Fibroblast of gingiva (primary cell): Measurements from ENCODE around the gene TSN.
A peak's percentile ranks its signal among the peaks of the same experiment; 100 is the strongest.
"Not testable (repeated sequence)": the region's sequence is repeated elsewhere in the genome, so short reads cannot be mapped to it uniquely, and the experiment has no call there.

Experiments used
- DNase-seq: peaks from one replicate; pipeline ENCODE4 v3.0.0-alpha.2; 2011; ENCODE audit warnings: low read depth

TSN gene

DNA sequence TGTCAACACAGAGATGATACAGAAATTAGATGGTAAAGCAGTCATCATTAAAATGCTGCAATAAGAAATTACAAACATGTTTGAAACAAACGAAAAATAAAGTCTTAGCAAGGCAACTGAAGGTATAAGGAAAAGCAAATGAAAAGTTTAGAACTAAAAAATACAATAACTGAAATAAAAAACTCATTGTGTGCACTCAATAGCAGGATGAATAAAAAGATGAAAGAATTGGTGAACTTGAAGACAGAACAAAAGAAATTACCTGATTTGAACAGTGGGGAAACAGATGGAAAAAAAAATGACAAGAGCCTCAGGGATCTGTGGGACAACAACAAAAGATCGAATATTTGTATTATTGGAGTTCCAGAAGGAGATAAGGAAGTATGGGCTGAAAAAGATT lies 46.5 kb downstream of the TSN start:
- DNase-seq, result no peak

DNA sequence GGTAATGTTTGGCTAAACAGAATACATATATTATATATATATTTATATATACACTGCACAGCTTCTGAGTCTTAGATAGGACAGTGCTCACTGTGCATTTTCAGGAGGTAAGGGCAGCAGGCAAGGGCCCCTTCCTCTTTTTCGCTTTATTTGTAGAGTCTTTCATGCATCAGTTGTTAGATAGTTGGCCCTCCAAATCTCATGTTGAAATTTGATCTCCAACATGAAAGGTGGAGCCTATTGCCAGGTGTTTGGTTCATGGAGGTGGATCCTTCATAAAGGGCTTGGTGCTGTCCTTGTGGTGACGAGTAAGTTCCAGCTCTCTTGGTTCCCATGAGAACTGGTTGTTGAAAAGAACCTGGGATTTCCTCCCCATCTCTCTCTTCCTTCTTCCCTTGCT lies 48.1 kb downstream of the TSN start:
- DNase-seq, result no peak

- DNase-seq, result no peak
Observed at GRCh38 chr2:121804340-121804739, 48.9 kb downstream of the TSN start.

DNA sequence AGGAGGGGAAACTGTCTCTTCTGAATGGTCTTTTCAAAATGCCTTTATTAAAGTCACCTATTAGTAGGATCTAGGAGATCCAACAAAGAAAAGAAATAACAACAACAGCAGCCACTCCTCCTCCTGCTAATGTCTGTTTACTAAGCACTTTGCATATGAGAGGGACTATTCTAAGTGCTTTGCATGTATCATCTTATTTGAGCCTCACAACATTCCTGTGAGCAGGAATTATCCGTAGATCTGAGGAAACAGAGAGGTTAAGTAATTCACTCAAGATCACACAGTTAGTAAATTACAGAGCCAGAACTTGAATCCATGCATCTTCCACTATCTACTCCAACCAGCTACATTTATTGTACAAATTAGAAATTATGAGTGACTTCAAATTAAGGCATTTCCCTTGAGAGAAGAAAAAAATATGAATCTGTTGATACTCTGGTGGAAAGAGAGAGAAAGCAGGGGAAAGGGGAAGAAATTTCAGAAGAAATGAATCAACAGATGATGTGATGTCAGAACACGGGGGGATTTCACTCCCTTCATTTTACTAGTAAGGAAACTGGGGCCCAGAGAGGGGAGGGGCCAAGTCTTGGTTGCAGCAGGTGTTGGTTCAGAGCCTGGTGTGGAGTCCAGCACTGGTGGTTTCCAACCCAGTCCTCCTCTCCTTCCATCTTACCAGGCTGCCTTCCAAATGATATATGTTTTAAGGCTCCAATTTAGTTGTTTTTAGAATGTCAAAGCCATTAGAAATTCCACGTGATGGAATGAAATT lies 49.7 kb downstream of the TSN start:
- no peak for DNase-seq

GRCh38 chr2:121805766-121806143 lies 50.3 kb downstream of the TSN start:
- no peak for DNase-seq

- not testable (repeated sequence) for DNase-seq
Observed at GRCh38 chr2:121807771-121808170, 52.3 kb downstream of the TSN start.

DNA sequence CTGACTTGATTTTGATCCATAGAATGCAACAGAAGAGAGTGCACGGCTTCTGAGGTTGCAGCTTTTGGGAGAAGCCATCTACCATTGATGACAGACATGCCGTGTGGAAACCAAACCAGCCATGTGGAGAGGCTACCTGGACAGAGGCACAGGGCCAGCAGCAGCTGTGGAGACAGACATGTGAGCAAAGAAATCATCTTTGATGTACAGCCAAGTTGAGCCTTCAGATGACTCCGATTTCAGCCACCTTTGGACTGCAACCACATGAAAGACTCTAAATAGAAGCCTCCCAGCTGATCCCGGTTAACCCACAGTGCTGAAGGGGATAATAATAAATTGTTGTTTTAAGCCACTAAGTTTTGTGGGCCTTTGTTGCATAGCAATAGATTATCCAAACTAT lies 54.2 kb downstream of the TSN start:
- no peak for DNase-seq

GRCh38 chr2:121810959-121811853 lies 55.8 kb downstream of the TSN start:
- peak; percentile 51 for DNase-seq

DNA sequence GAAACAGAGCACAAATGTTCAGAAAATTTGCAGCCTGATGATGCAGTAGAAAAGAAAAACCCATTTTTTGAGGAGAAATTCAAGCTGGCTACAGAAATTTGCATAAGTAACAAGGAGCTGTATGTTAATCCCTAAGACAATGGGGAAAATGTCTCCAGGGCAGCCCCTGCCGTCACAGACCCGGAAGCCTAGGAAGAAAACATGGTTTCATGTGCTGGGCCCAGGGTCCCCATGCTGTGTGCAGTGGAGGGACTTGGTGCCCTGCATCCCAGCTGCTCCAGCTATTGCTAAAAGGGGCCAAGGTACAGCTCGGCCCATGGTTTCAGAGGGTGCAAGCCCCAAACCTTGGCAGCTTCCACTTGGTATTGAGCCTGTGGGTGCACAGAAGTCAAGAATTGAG lies 57.6 kb downstream of the TSN start:
- DNase-seq, result not testable (repeated sequence)

DNA sequence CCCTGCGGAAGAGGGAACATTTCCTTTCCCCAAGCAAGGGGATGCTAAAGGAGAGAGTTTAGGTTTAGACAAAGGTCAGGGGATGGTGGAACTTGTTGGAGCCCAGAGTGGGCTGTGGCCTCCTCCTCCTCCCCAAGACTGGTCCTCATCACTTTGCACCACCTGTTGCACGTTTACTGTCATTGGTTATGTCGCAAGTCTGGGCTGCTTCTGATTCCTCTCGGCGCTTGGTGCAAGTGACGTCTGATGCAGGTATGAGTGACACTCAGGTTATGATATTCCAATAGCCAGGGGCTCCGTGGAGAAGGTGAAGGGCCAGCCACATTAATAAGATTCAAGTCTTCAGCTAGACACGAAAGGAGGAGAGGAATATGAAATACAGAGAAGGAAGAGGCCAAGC lies 59.8 kb downstream of the TSN start:
- DNase-seq, result no peak

- DNase-seq, result no peak
Observed at GRCh38 chr2:121816797-121817196, 61.3 kb downstream of the TSN start.

DNA sequence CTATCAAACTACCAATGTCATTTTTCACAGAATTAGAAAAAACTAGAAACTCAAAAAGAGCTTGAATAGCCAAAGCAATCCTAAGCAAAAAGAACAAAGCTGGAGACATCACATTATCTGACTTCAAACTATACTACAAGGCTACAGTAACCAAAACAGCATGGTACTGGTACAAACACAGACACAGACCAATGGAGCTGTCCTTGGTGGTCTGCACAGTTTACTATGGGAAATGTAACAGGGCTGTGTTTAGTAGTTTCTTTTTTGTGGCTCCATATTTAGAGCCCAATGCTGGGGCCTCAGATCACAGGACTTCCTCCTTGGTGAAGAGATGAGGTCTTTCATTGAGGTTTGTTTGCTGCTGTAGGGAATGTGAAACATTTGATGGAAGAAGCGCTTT lies 61.9 kb downstream of the TSN start:
- not testable (repeated sequence) for DNase-seq
